ENCODE results near the gene PWWP2B. TPM values are rescaled to one million over a fixed set of nuclear protein-coding genes. Genes with fewer than 3 reads are reported as not detected.
A peak's percentile ranks its signal among the peaks of the same experiment; 100 is the strongest.

PWWP2B gene
- total RNA-seq, 1 donor from 2014 or later = 23.0 TPM

DNA sequence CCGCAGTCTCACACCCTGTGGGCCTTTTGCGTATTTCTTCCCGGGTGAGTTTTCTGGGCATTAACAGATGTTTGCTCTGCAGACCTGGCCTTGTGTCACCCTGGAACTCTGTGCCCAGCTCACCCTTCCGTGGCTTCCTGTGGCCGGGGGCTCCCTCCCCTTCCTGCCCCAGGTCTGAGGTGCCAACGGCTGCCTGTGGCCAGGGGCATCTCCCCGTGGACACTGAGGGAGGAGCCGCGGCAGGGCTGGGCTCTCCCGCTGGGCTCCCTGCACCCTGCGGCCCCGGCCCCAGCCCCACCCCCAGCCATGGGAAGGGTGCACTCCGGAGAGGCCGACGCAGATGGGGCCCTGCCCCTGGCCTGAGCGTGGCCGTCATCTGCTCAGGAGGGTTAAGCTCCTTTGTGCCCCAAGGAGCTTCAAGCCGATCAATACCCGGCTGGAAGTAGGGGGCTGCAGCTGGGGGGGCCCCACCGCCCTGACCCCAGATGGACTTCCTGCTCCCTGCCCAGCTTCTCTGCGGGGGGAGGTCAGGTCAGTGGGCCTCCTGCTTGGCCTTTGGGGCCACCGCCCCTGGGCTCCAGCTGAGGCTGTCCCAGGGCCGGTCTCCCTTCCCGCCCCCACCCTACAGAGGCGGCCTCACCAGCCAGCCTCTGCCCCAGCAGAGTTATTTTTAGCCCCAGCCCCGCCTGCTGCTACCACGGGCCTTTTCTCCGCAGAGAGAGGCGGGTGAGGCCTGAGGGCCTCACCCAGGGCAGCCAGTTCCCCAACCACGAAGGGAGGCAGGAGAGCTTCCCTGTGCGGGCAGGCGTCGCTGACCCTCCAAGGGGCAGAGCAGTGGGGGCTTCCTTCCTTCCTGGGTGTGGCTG, 24.2 kb downstream of the PWWP2B start:
- DNase-seq (peak; percentile 88), ATAC-seq (ENCODE audit: poor library complexity) (peak; percentile 86)
- intact Hi-C loops (cut with DNase I) = no loop called here

DNA sequence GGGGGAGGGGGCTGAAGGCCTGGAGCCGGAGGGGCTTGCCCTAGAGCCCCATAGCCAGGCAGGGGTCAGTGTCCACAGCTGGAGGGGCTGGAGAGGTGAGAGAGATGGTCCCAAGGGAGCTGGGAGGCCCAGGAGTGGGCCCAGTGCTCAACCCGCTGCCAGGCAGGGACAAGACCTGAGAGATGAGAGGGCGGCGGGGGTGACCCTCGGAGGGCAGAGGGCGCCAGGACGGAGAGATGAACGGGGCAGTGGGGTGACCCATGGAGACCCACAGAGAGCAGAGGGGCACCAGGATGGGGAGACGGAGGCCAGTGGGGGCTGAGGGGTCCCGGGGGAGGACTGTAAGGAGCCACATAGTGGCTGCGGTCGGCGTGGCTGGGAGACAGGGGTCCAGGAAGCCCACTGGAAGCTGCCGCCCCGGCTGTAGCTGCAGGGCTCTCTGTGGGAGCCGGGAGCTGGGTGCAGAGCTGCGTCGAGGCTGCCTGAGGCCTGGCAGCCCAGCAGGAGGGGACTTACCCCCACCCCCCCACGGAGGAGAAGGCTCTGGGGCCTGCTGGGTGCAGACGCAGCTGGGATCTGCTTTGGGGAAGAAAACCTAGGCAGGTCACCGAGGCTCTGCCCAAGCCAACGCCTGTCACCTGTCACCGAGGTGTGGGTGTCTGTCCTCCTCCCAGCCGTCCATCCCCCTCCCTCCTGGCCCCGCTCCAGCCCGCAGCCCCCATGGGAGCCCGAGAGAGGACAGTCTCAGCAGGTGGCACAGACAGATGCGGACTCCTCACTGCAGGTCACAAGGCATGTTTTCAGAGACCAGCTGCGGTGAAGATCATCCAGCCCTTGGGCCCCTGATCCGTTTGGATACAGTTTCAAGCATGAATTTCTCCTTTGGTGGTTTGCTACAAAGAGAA, 25.1 kb downstream of the PWWP2B start:
- no peak for DNase-seq

DNA sequence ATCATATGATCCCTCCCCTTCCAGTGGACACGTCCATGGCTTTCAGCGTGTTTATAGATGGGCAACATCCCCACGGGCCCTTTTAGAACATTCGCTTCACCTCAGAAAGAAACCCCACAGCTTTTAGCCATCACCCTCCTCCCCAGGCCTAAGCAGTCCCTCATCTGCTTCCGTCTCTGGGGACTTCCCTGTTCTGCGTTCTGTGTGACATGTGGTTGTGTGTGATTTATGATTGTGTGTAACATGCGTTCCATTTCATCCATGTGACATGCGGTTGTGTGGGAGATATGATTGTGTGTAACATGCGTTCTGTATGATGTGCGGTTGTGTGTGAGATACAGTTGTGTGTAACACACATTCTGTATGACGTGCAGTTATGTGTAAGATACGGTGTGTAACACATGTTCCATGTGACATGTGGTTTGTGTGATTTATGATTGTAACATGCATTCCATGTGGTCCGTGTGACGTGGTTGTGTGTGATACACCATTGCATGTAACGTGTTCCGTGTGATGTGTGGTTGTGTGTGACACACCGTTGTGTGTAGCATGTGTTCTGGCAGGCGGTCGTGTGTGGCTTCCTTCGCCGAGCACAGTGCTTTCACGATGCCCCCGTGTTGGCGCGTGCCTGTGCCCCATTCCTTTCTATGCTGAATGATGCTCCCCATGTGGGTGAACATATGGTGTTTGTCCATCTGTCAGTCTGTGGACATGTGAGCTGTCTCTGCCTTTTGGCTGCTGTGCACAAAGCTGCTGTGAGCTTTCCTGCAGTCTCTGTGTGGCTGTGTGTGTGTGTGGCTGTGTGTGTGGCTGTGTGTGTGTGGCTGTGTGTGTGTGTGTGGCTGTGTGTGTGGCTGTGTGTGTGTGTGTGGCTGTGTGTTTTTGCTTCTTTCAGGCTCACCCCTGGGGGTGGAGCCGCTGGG, 26.2 kb downstream of the PWWP2B start:
- ATAC-seq (ENCODE audit: poor library complexity) (no peak), DNase-seq (no peak)
- intact Hi-C loops (cut with DNase I) = no loop called here

More for the DNA sequence above, 25.1 kb downstream of the PWWP2B start:
- no peak for ATAC-seq (ENCODE audit: poor library complexity)
- intact Hi-C loops (cut with DNase I) = no loop called here

DNA sequence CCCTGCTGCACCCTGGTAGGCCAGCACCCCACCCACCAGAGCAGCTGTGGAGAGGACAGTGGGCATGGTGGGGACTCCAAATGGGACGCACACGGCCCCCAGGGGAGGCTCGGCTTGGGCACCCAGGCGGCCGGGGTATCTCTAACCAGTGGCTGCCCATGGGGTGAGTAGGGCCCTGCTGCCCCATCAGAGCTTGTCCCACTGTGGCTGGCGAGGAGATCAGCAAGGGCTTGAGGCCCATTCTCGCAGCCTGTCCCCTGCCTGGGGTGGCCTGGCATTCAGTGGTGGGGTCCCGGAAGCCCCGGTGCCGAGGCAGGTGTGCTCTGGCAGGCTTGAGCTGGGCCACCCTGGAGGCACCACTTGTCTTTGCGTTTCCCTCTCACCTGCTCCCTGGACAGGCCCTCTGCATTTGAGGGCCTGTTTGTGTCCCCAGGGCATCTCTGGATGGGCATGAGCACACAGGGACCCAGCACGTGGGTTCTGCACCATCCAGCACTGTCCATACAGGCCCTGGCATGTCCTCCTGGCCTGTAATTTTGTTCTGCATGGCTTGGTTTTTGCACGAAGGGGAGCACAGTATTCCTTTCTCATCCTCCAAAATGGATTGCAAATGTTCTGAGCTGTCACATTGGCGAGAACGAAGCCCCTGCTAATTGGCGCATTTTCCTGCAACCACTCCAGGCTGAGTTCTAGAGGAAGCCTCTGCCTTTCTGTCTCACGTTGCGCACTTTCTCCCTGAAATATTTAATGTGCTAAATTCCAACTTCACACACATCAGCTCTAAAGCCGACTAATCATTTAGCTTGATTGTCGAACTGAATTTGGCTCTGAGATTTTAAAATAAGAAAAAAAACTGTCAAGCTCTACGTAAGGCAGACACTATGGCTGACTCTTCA, 27.2 kb downstream of the PWWP2B start:
- no peak for DNase-seq
- intact Hi-C loops (cut with DNase I) = no loop called here
- no peak for ATAC-seq (ENCODE audit: poor library complexity)

DNA sequence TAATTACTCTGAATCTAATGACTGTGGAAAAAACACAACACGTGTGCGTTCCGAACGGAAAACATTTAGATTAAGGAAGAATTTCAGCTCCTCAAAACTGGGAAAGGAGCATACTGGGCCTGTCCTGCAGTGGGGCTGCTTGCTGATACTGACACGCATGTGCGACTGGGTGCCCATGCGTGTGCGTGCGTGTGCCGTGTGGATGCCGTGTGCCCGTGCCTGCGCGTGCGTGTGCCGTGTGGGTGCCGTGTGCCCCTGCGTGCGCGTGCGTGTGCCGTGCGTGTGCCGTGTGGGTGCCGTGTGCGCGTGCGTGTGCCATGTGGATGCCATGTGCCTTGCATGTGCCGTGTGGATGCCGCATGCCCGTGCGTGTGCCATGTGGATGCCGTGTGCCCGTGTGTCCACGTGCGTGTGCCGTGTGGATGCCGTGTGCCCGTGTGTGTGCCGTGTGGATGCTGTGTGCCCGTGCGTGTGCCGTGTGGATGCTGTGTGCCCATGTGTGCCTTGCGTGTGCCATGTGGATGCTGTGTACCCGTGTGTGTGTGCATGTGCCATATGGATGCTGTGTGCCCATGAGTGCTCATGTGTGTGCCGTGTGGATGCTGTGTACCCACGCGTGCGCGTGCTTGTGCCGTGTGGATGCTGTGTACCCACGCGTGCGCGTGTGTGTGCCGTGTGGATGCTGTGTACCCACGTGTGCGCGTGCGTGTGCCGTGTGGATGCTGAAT, 28.2 kb downstream of the PWWP2B start:
- DNase-seq (no peak), ATAC-seq (ENCODE audit: poor library complexity) (no peak)
- intact Hi-C loops (cut with DNase I) = no loop called here

DNA sequence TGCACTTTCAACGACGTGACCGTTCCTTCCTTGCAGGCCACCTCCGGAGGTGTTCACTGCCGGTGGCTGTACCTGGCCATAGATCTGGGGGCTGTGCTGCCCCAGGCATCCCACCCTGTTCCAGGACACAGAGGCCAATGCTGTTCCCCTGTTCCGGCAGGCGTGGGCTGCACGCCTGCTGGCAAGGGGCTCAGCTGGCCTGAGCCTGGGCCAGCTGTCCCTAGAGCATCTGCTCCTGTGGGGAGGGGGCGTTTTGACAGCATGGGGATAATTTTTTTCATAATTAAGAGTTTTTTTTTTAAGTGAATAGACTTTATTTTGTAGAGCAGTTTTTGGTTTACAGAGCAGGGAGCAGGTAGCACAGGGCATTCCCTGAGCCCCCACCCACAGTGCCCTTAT, 28.8 kb downstream of the PWWP2B start:
- DNase-seq = no peak
- ATAC-seq (ENCODE audit: poor library complexity) = no peak
- intact Hi-C loops (cut with DNase I) = no loop called here

DNA sequence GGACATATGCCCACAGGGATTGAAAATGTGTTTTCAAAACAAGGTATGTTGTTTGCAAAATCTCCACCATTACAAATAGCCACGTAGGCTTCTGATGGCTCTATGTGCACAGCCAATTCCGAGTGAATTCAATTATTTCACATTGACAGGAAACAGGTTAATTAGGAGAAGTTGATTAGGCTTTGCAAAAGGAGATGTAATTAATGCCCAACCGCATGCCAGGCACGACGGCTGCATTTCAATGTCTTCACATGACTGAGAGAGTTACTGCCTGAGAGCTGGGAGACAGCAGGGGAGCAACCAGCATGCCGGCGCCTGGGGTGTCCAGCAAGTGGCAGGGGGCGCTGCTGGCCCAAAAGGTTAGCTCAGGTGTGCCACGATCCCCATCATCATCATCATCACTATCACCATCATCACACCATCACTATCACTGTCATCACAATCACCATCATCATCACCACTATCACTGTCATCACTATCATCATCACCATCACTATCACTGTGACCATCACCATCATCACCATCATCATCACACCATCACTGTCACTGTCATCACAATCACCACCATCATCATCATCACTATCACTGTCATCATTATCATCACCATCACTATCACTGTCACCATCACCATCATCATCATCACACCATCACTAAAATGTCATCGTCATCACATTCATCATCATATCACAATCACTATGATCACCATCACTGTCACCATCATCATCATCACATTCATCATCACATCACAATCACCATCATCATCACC, 30.2 kb downstream of the PWWP2B start:
- ATAC-seq (ENCODE audit: poor library complexity) (no peak), DNase-seq (no peak)
- intact Hi-C loops (cut with DNase I) = no loop called here

DNA sequence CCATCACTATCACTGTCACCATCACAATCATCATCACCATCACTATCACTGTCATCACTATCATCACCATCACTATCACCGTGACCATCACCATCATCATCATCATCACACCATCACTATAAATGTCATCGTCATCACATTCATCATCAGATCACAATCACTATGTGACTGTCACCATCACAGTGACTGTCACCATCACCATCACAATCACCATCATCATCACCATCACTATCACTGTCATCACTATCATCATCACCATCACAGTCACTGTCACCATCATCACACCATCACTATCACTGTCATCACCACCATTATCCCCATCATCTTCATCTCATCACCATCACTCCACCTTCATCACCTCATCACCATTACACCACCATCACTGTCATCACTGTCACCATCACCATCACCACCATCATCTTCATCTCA, 31.0 kb downstream of the PWWP2B start:
- intact Hi-C loops (cut with DNase I) = no loop called here
- DNase-seq = no peak
- ATAC-seq (ENCODE audit: poor library complexity) = no peak

DNA sequence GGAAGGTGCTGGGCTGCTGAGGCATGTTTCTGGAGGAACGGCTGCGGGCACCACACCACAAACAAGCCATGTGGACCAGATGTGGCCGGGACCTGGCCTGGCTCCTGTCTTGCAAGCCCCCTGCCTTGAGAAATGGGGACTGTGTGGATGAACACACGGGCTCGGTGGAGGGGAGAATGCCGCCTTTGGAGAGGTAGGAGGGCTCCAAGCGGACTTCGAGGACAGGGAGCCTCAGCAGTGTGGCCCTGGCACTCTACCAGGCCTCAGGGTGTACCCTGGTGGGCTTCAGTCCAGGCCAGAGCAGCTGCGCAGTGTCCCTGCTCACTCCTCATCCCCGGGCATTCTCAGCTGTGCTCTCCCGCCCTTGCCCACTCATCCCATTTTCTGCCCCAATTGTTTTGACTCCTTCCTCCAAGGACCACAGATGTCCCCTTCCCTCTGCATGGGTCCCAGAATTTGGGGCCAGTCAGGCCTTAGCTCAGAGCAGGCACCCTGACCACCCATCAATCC, 31.5 kb downstream of the PWWP2B start:
- ATAC-seq (ENCODE audit: poor library complexity) = no peak
- no peak for DNase-seq
- intact Hi-C loops (cut with DNase I) = no loop called here

DNA sequence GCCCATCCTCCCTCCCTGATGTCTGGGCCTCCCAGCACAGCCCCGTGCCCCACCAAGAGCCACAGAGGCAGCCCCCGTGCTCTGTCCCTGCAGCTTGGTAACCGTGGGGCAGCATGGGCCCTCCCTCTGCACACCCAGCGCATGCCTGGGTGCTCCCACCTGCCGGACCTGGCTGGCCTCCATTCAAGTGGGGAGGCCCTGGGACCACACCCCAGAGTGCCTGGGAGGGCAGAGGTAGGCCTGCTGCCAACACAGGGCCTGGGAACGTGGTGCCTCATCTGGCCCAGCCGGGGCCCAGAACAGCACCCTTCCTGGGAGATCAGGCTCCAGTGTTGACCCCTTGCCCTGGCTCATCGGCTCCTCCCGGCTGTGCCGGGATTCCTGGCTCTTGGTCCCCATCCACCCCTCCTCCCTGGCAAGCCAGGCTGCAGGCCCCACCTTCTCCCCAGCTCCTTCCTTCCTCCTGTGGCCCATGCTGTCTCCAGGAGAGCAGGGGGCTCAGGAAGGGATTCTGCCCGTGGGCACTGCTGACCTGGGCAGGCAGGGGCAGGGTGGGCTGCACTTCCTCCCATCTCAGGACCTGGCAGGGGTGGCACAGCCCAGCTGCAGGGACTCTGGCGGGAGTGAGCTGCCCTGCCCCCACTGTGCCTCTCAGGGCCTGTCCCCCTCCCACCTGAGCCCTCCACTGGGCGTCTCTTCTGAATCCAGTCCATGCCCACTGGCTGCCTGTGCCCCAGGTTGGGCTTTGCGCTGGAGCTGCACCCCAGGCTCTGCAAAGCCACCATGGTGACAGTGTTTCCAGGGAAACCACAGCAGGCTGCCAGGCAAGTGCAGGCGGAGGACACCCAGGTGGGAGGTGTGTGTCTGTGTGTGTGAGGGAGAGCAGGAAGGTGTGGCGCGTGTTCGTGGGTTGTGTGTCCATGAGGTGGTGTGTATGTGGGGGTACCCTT, 32.6 kb downstream of the PWWP2B start:
- ATAC-seq (ENCODE audit: poor library complexity) (peak; percentile 16), DNase-seq (no peak)
- intact Hi-C loops (cut with DNase I) = no loop called here

DNA sequence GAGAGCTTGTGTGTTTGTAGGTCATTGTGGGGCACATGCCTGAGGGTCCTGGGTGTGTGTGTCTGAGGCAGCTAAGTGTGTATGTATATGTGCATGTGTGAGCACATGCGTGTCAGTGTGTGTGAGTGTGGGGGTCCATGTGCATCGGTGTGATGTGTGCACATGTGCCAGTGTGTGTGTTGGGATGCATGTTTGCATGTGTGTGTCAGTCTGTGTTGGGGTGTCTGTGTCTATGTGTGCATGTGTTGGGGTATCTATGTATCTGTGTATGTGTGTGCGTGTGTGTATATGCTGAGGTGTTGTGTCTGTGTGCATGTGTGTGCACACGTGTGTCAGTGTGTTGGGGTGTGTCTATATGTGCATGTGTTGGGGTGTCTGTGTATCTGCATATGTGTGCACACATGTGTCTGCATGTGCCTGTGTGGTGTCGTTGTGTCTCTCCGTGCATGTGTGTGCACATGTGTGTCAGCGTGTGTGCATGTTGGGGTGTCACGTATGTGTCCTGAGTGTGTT, 33.3 kb downstream of the PWWP2B start:
- intact Hi-C loops (cut with DNase I) = no loop called here
- no peak for DNase-seq
- ATAC-seq (ENCODE audit: poor library complexity) = no peak

DNA sequence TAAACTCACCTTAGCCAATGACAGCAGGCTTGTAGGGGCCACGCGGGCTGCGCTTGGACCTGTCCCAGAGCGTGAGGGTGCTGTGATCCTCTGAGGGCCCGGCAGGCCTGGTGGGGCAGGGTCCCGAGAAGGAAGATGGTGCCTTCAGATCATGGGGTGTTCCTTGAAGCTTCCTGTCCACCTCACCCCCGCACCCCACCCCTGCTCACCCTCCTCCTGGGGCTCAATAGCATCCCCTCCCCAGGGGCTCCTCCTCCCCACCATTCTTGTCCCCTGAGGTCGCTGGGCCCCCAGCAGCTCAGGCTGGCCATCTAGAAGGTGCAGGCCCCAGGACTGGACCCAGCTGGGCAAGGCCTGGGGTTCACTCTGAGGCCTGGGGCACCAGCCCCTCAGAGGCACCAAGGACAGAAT, 33.9 kb downstream of the PWWP2B start:
- DNase-seq (no peak), ATAC-seq (ENCODE audit: poor library complexity) (no peak)
- intact Hi-C loops (cut with DNase I) = no loop called here

DNA sequence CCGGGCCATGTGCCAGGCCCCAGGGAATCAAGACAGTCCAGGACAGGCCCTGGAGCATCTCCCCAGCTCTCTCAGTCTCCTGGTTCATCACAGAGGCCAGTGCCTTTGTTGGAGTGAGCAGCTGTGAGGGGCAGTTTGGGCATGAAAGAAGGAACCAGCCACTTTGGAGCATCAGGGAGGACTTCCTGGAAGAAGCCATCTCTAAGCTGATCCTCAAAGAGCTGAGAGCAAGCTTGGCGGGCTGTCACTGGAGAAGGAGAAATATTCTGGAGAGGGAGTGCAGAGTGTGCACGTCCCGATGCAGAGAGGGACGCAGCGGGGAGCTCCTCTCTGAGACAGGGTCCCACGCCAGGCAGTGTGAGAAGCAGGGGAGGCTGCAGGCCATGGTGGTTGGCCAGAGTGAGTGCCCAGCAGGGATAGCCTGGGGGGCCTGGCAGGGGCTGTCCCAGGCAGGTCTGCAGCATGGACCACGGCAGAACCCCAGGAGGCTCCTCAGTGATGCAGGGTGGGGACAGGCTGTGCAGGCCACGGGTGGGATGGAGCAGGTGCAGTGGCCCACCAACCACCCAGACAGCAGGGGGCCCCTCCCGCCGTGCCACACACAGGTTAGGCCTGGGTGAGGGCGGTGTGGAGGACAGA, 34.7 kb downstream of the PWWP2B start:
- DNase-seq = no peak
- intact Hi-C loops (cut with DNase I) = no loop called here
- no peak for ATAC-seq (ENCODE audit: poor library complexity)

DNA sequence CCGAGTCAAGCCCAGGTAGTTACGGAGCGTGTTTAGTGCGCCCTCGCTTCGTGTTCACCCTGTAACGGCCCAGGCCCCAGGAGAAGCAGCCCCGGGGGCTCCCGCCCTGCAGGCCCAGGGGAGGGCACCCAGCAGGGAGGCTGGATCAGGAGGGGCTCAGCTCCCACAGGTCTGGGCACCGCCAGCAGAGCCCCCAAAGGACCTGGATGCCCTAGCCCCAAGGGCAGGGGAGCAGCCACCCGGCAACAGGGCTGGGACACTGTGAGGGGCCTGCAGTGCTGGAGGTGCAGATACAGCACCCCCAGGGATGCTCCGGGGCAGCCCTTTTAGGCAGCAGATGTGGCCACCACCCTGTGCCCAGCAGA, 35.2 kb downstream of the PWWP2B start:
- ATAC-seq (ENCODE audit: poor library complexity) = no peak
- no peak for DNase-seq
- intact Hi-C loops (cut with DNase I) = no loop called here

Measured in Right ventricle myocardium superior (tissue), 1 donor.